Hematopoietic multipotent progenitor cell treated with erythropoietin and hydrocortisone succinate and interleukin-3 and kit ligand, for 15 days (in vitro differentiated cells): ENCODE data around the gene FPR3.

ENCODE experiments used
- DNase-seq: peaks from one replicate; pipeline ENCODE4 v3.0.0-alpha.2; 2015; ENCODE audit warnings: low spot score

The FPR3 gene

DNA sequence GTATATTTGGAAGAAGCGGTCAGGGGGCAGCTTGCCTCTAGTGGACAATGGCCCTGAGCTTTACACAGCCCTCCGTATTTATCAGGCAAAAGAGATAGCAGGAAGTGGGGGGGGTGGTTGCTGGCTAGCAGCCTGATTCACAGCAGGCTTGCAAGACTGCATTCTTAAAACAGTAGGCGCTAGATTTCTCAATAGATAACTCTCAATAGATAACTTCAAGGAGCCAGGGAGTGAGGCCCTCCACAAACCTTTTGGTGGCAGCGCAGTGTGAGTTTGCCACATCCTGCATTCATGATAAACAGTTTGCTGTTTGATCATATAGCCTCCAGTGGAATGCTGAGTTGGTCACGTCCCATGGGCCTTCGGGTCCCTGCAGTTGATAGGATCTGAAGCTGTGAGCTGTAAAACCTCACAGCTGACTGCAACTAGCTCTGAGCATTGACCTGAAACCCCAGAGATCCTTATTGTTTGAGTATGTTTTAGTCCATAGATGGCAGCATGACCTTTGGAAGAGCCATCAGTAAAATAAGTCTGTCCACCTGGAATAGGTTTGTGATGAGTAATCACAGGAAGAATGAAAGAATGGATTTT lies 12.2 kb downstream of the FPR3 start:
- no peak for DNase-seq

DNA sequence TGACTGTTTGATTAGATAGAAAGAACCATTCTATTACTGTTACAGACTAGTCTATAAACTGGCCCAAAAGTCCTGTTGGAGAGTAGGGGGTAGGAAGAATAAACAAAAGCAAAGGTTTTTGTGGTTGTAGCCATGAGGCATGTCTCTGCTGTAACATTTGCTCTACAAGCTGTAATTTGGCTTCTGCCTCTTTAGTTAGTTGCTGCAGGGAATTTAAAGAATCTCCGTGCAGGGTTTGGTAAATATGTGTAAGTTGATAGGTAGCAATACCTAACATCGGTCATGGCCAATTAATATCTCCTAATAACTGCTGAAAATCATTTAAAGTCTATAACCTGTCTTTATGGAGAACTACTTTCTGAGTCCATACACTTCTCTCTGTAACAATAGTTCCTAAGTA lies 13.0 kb downstream of the FPR3 start:
- DNase-seq = no peak

DNA sequence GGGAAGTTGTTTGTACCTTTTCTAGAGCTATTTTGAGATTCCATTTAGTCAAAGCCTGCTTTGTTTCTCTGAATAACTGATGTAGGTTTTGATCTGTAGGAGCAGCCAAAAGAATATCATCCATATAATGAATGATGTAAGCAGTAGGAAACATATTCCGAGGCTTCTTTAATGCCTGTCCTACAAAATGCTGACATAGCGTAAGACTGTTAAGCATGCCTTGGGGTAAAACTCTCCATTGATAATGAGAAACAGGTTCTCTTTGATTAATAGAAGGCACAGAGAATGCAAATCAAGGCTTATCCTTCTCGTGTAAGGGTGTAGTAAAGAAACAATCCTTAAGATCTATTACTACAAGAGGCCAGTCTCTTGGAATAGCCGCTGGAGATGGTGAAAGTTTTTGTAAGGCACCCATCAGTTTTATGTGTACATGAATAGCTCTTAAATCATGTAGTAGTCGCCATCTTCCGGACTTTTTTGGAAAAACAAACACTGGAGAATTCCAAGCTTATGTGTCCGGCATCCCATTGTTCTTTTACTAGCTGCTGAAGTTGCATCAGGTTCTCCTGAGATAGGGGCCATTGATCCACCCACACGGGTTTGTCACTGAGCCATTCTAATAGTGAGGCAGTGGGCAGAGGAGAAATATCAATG lies 13.5 kb downstream of the FPR3 start:
- DNase-seq = no peak

DNA sequence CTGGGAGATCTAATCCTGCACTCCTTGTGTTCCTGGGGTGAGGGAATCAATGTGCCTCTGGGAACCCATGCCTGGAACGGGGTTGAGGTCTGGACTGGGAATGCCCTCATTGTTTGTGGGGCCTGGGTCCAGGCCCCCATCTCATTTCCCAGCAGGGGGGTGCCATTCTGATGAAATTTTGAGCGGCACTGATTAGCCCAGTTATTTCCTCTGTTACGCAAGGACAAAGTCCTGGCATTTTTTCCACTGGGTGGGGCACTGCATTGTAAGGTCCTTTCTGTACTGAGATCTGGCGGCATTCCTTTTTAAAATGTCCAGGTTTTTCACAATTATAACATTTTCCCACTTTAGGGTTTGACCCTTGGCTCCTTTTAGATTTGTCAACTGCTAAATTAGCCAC lies 14.8 kb downstream of the FPR3 start:
- DNase-seq = no peak

DNA sequence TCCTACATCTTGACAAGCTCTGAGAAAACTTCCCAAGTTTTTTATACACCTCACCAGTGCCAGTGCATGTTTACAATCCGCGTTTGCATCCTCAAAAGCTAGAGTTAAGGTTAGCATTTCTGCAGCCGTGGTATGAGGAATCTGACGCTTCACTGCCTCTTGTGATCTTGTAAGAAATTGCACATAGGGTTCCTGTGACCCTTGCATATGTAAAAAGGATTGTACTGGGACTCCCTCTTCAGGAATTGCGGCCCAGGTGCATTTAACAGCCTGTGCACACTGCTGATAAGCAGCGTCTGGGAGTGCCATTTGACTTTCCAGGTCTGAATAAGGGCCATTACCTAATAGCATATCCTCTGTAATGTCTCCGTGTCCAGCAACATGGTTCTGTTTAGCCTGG lies 15.3 kb downstream of the FPR3 start:
- no peak for DNase-seq

DNA sequence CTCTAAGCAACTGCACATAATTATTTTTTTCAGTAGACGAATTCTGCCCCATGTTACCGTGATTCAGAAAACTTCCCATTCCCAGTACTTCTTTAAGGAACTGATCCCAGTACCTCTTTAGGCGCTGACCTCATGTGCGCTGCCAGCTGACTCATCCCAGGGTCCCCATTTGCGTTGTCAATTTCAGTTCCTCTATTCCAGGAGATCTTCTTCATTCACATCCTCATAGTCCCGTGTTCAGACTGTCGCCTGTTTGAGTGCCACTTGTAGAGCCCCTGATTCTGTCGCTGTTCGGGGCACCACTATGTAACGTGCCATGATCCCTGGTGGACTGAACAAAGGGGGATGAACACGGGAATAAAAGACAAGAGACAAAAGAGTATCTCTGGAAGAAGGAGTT lies 16.4 kb downstream of the FPR3 start:
- DNase-seq = no peak

DNA sequence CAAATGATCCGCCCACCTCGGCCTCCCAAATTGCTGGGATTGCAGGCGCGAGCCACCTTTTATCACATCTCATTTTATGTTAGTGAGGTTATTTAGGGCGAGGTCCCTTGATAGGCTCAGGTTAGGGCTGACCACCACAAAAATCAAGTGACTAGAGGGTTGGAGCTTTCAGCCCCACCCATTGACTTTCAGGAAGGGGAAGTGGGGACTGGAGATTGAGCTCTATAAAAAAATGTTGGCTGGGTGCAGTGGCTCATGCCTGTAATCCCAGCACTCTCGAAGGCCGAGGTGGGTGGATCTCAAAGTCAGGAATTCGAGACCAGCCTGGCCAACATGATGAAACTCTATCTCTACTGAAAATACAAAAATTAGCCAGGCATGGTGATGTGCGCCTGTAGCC lies 20.1 kb downstream of the FPR3 start:
- DNase-seq = no peak

DNA sequence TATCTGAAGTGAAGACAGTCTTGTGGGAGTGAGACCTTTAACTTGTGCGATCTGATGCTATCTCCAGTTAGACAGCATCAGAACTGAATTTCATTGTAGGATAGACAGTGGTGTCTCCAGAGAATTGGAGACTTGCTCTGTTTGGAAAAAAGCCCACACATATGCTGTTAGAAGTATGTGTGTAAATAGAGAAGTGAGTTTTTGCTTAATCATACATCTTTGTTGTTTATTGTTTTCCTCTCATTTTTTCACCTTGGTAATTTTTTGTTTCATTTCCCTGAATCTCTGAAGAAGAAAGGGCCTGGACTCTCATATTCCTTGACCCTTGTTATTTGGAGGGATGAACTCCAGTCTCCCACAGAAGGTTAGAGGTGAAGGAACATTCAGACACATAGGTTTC lies 21.8 kb downstream of the FPR3 start:
- no peak for DNase-seq

DNA sequence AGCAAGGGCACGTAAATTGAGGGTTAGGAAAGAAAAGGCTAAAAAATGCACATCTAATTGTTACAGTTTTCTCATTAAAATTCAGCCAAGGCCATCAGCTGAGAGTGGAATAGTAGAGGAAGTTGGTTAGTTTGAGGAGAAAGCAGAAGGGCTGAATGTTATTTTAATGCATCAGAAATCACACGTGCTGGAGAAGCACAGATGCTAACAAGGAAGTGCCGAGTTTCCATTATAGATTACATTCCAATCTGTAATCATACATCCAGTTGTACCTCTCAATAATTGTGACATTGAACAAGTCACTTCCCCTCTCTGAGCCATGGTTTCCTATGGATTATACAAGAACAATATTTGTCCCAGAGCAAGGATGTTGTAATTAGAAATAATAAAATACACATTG lies 25.1 kb downstream of the FPR3 start:
- DNase-seq = no peak

DNA sequence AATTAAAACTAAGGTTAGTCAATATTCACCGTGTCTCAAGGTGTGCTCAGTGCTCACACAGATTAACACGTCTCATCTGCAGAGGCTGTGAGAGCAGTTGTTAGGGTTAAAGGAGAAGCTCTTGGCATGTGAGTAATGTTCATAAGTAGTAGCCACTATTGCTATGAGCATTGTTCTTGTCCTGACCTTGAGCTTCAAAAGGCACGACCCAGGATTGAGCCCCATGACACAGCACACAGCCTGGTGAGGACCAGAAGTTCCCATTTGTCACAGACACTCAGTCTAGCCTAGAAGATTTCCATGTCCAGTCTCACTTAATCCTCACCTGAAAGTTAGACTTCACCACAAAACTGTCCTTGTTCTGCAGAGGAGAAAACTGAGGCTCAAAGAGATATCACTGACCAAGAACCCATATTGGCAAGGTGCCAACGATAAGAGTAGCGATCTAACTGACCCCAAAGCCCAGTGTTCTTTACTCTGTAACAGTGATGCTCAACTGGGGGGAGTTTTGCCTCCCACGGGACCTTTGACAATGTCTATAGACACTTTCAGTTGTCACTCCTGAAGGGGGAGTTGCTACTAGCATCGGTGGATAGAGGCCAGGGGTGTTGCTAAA lies 26.0 kb downstream of the FPR3 start:
- no peak for DNase-seq

DNA sequence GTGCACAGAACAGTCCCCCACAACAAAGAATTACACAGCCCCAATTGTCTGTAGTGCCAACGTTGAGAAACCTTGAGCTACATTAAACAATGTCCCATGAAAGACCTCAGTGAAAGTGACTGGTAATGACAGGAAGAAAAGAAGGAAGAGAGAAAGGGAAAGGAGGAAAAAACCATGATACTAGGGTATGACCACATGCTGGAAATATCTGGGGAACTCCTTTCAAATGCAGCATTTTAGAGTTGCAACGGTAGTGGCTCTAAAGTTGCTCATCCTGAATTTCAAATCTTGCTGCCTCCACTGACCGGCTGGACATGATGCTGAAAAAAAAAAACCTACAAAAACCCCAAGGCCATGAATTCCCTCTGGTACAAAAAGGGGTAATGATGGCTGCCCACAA lies 26.5 kb downstream of the FPR3 start:
- no peak for DNase-seq

DNA sequence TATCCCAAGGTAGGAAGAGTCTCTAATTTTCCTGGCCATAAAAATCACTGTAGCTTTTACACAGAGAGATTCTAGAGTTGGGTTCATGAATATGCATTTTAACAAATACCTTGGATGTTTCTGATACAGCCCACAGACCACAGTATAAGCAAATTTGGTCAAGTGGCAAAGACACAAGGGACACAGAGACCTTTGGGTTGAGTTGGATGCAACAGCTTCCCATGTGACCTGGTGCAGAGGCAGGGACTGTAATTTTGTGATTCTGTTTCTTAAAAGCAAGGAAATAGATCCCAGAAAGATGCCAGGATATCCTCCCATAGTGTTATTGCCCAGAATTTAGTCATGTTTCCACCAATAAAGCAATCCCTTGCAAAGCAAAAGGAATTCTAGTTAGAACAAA lies 27.0 kb downstream of the FPR3 start:
- no peak for DNase-seq

DNA sequence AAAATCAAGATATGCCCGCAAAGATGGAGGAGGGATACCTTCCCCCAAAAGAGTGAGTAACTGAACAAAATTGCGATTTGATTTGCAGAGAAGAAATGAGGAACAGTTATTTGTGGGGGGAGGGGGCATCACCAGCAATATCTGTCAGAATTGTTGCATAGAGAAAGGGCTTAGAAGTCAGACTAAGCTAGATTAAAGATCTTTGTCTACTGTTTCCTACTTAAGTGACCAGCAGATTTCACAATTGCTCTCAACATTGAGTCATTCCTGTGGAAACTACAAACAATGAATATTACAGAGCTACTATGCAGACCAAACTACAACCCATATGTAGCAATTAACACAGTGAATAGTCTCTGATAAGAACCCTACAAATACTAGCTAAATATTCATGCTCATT lies 27.4 kb downstream of the FPR3 start:
- no peak for DNase-seq

DNA sequence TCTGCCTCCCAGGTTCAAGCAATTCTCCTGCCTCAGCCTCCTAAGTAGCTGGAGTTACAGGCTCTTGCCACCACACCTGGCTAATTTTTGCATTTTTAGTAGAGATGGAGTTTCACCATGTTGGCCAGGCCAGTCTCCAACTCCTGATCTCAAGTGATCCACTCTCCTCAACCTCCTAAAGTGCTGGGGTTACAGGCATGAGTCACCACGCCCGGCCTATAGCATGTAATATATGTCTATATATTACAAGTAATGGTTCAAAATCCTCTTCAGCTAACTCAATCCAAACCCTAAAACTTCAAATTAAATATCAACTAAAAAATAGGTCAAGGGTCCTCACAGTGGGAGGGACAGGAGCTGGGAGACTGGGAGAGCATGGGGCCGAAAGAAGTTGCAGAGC lies 28.0 kb downstream of the FPR3 start:
- no peak for DNase-seq

DNA sequence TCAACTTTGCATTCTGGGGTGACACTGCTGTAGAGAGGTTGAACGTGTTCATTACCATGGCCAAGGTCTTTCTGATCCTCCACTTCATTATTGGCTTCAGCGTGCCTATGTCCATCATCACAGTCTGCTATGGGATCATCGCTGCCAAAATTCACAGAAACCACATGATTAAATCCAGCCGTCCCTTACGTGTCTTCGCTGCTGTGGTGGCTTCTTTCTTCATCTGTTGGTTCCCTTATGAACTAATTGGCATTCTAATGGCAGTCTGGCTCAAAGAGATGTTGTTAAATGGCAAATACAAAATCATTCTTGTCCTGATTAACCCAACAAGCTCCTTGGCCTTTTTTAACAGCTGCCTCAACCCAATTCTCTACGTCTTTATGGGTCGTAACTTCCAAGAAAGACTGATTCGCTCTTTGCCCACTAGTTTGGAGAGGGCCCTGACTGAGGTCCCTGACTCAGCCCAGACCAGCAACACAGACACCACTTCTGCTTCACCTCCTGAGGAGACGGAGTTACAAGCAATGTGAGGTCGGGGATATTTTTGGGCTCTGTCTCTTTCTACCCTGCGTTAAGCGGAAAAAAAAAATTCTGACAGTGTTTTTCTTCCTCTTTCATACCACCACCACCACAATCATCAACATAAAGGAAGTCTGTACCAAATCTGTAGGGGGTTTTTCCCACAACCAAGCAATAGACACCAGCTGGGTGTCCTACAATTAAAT lies 29.5 kb downstream of the FPR3 start:
- DNase-seq = no peak

DNA sequence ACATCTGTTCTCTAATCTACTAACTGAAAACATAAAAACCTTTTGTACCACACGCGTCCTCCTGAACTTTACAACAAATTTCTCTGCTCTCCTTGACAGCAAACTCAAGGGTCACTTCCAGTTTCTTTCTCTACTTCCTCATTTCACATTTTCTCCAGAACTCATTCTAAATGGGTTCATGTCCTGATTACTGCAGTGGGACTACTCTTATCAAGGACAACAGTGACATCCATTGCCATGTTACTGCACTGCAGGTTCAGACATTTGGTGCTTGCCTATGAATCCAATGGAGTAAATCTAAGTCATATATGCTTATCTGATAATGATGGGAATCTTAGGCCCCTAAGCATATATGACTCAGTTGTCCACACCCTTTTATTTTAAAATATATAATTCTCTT lies 35.3 kb downstream of the FPR3 start:
- no peak for DNase-seq

DNA sequence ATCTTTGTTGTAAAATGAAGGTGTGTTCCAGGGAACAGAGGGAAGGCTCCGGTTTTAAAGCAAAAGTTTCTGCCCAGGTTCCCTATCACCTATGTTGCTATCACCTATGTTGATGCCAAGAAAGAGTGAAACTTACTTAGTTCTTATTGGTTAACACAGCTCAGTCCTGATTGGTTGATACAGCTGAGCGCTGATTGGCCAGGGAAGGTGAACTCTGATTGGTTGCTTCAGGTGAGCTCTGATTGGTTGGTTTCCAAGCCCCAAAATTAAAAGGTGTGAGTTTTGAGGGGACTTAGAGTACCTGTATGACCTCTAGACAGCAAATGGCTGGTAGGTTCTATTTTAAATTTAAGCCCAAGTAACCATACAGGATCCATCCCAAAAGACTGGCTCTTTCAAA lies 42.2 kb downstream of the FPR3 start:
- no peak for DNase-seq

DNA sequence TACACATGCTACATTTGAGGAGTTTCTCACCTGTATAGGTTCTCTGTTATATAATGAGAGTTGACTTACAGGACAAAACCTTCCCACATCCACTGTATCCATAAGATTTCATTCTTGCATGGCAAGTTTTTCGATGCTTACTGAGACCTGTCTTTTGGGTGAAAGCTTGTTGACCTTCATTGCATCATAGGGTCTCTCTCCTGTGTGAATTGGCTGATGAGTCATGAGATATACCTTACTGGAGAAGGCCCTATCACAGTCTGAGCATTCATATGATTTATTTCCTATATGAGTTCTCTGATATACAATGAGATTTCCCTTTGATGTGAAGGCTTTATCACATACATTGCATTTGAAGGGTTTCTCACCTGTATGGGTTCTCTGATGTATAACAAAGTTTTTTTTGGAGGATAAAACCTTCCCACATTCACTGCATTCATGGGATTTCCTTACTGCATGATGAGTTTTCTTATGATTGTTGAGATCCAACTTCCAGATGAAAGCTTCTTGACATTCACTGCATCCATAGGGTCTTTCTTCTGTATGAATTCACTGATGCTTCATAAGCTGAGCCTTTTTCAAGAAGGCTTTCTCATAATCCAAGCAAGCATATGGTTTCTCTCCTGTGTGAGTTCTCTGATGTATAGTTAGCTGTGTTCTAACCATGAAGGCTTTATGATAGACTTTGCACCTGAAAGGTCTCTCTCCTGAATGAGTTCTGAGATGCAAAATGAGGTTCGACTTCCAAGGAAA lies 67.1 kb downstream of the FPR3 start:
- DNase-seq = no peak

DNA sequence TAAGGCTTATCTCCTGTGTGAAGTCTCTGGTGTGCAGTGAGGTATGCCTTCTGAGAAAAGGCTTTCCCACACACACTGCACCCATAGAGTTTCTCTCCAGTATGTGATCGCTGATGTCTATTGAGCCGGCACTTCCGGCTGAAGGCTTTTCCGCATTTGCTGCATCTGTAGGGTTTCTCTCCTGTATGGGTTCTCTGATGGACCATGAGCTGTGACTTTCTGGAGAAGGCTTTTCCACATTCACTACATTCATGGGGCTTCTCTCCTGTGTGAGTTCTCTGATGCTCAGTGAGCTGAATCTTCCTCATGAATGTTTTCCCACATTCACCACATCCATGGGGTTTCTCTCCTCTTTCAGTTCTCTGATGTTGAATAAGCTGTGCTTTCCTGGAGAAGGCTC lies 78.1 kb downstream of the FPR3 start:
- DNase-seq = no peak
